ENCODE results near the gene CP.

CP gene

GRCh38 chr3:149131589-149131988 lies 90.0 kb downstream of the CP start:
- Histone ChIP-seq H3K27ac (replicated peaks; ENCODE audit: low read length) (no peak overlapping the region), H2AFZ (ENCODE audit: low read length) (no peak overlapping the region), H4K8ac (ENCODE audit: low read depth, low read length) (no peak overlapping the region), H3K4me2 (ENCODE audit: insufficient read depth, low read length, poor library complexity, severe bottlenecking) (no peak overlapping the region), H2BK5ac (ENCODE audit: low read length) (no peak overlapping the region), H2AK5ac (ENCODE audit: low read depth, low read length) (no peak overlapping the region), H3K4ac (ENCODE audit: low read length) (no peak overlapping the region), H2BK15ac (ENCODE audit: low read length) (no peak overlapping the region), H3K79me1 (ENCODE audit: low read depth, low read length) (no peaks in the 10 kb centered on the region), H2BK120ac (ENCODE audit: low read depth, low read length) (no peak overlapping the region), H3K14ac (ENCODE audit: low read length) (no peak overlapping the region), H3K9ac (ENCODE audit: low read depth, low read length, poor library complexity) (no peak overlapping the region), H3K27me3 (ENCODE audit: control insufficient read depth in 3 of 3, insufficient read depth in 3 of 3, low read depth in 1 of 3, low read length in 3 of 3) (no peaks in the 10 kb centered on the region), H3K9me3 (replicated peaks in 1 of 2; ENCODE audit: control insufficient read depth in 2 of 2, insufficient read depth in 1 of 2, low read depth in 1 of 2, low read length in 2 of 2) (peaks cover 0 to 6% of the 10 kb centered on the region in 2 donors), H3K4me1 (ENCODE audit: control insufficient read depth in 2 of 2, insufficient read depth in 1 of 2, low read depth in 1 of 2, low read length in 2 of 2) (no peaks in the 10 kb centered on the region), H3K4me3 (ENCODE audit: low read length in 2 of 2) (no peak overlapping the region), H3K36me3 (replicated peaks in 1 of 2; ENCODE audit: control insufficient read depth in 2 of 2, insufficient read depth in 2 of 2, low read length in 2 of 2) (peaks cover 0 to 9% of the 10 kb centered on the region in 2 donors), H3K23ac (ENCODE audit: low read depth, low read length, poor library complexity) (no peak overlapping the region), H3K18ac (ENCODE audit: low read length) (no peak overlapping the region), H2BK12ac (ENCODE audit: low read length) (no peak overlapping the region), H4K91ac (ENCODE audit: low read depth, low read length, poor library complexity) (no peak overlapping the region)
- no peak for DNase-seq (ENCODE audit: low spot score)
- no CpG with 5 or more reads among the region's 4 CpGs for WGBS, 2 donors (ENCODE audit: extremely low coverage in 2 of 2, insufficient read length in 2 of 2, insufficient replicate concordance in 1 of 2)

DNA sequence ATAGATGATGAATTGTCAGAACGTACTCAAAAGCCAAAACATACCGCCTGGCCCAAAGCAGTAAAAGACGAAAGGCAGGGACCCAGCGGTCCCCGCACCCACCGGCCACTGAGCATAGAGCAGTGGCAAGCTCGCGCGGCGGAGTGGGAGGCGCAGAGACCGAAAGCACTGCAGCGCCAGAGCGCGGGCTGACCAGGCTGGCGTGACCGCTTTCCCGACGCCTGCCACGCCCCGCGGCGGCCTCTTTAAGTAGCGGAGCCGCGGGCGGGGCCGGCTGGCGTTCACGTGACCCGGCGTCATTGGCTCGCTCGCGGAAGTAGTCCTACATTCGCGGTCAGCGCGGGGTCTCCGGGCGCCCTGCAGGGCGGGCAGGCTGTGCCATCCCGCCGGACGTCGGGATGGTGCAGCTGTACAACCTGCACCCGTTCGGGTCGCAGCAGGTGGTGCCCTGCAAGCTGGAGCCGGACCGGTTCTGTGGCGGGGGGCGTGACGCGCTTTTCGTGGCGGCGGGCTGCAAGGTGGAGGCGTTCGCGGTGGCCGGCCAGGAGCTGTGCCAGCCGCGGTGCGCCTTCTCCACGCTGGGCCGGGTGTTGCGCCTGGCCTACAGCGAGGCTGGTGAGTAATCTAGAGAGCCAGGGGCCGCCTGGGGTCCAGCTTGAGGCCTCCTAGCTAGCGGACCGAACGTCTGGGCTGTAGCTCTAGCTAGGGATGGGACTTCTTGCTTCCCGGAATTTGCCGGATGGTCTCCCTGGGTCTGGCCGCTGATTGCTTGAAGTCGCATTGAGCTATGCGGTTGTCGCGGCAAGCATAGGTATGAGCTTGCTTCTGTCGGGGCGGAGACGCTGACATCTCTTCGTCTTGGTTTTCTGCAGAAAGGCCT lies 92.1 kb downstream of the CP start, which contains the start of gene HPS3:
TSS of gene HPS3 (plus strand) at position 313 of the 880 bp plus-strand sequence. CDS start at position 399, 86 bp downstream.
- Histone ChIP-seq H3K4me2 (ENCODE audit: insufficient read depth, low read length, poor library complexity, severe bottlenecking) (peak within 1 kb of the TSS; percentile 78), H3K4ac (ENCODE audit: low read length) (no peak within 1 kb of the TSS), H2AK5ac (ENCODE audit: low read depth, low read length) (no peak within 1 kb of the TSS), H2BK15ac (ENCODE audit: low read length) (no peak within 1 kb of the TSS), H3K18ac (ENCODE audit: low read length) (peak within 1 kb of the TSS; percentile 95), H3K4me3 (ENCODE audit: low read length in 2 of 2) (peak within 1 kb of the TSS; percentile 89 to 91), H2BK5ac (ENCODE audit: low read length) (peak within 1 kb of the TSS; percentile 66), H3K23ac (ENCODE audit: low read depth, low read length, poor library complexity) (peak within 1 kb of the TSS; percentile 94), H3K36me3 (replicated peaks in 1 of 2; ENCODE audit: control insufficient read depth in 2 of 2, insufficient read depth in 2 of 2, low read length in 2 of 2) (peaks cover 0 to 9% of the 10 kb centered on the region in 2 donors), H2BK120ac (ENCODE audit: low read depth, low read length) (no peak within 1 kb of the TSS), H3K9ac (ENCODE audit: low read depth, low read length, poor library complexity) (peak within 1 kb of the TSS; percentile 92), H3K27ac (replicated peaks; ENCODE audit: low read length) (no peak within 1 kb of the TSS), H2BK12ac (ENCODE audit: low read length) (no peak within 1 kb of the TSS), H4K91ac (ENCODE audit: low read depth, low read length, poor library complexity) (no peak within 1 kb of the TSS), H3K79me1 (ENCODE audit: low read depth, low read length) (no peaks in the 10 kb centered on the region), H3K14ac (ENCODE audit: low read length) (peak within 1 kb of the TSS; percentile 97), H3K9me3 (replicated peaks in 1 of 2; ENCODE audit: control insufficient read depth in 2 of 2, insufficient read depth in 1 of 2, low read depth in 1 of 2, low read length in 2 of 2) (peaks cover 0 to 13% of the 10 kb centered on the region in 2 donors), H2AFZ (ENCODE audit: low read length) (peak within 1 kb of the TSS; percentile 97), H3K27me3 (ENCODE audit: control insufficient read depth in 3 of 3, insufficient read depth in 3 of 3, low read depth in 1 of 3, low read length in 3 of 3) (no peaks in the 10 kb centered on the region), H3K4me1 (ENCODE audit: control insufficient read depth in 2 of 2, insufficient read depth in 1 of 2, low read depth in 1 of 2, low read length in 2 of 2) (no peaks in the 10 kb centered on the region), H4K8ac (ENCODE audit: low read depth, low read length) (no peak within 1 kb of the TSS)
- DNase-seq (ENCODE audit: low spot score), result peak; percentile 80
- WGBS, 2 donors (ENCODE audit: extremely low coverage in 2 of 2, insufficient read length in 2 of 2, insufficient replicate concordance in 1 of 2), result no CpG with 5 or more reads among the region's 84 CpGs

- no peak overlapping the region for H3K27ac ChIP-seq (replicated peaks; ENCODE audit: low read length)
- H3K36me3 ChIP-seq (replicated peaks in 1 of 2; ENCODE audit: control insufficient read depth in 2 of 2, insufficient read depth in 2 of 2, low read length in 2 of 2), result peaks cover 0 to 7% of the 10 kb centered on the region in 2 donors
- H2AK5ac ChIP-seq (ENCODE audit: low read depth, low read length), result no peak overlapping the region
- no peak overlapping the region for H3K4ac ChIP-seq (ENCODE audit: low read length)
- H3K9me3 ChIP-seq (replicated peaks in 1 of 2; ENCODE audit: control insufficient read depth in 2 of 2, insufficient read depth in 1 of 2, low read depth in 1 of 2, low read length in 2 of 2), result peaks cover 2 to 13% of the 10 kb centered on the region in 2 donors
- H3K27me3 ChIP-seq (ENCODE audit: control insufficient read depth in 3 of 3, insufficient read depth in 3 of 3, low read depth in 1 of 3, low read length in 3 of 3), result no peaks in the 10 kb centered on the region
- no peak overlapping the region for H2BK5ac ChIP-seq (ENCODE audit: low read length)
- no peak overlapping the region for H2BK120ac ChIP-seq (ENCODE audit: low read depth, low read length)
- H3K79me1 ChIP-seq (ENCODE audit: low read depth, low read length), result no peaks in the 10 kb centered on the region
- no peak overlapping the region for H3K18ac ChIP-seq (ENCODE audit: low read length)
- H3K14ac ChIP-seq (ENCODE audit: low read length), result no peak overlapping the region
- peak overlapping the region; percentile 78 for H3K4me2 ChIP-seq (ENCODE audit: insufficient read depth, low read length, poor library complexity, severe bottlenecking)
- no peak overlapping the region for H2BK15ac ChIP-seq (ENCODE audit: low read length)
- DNase-seq (ENCODE audit: low spot score), result no peak
- H3K4me3 ChIP-seq (ENCODE audit: low read length in 2 of 2), result peak overlapping the region; percentile 89 to 91
- no peak overlapping the region for H3K23ac ChIP-seq (ENCODE audit: low read depth, low read length, poor library complexity)
- WGBS, 2 donors (ENCODE audit: extremely low coverage in 2 of 2, insufficient read length in 2 of 2, insufficient replicate concordance in 1 of 2), result no CpG with 5 or more reads among the region's 4 CpGs
- H2AFZ ChIP-seq (ENCODE audit: low read length), result peak overlapping the region; percentile 97
- H4K8ac ChIP-seq (ENCODE audit: low read depth, low read length), result no peak overlapping the region
- H3K4me1 ChIP-seq (ENCODE audit: control insufficient read depth in 2 of 2, insufficient read depth in 1 of 2, low read depth in 1 of 2, low read length in 2 of 2), result no peaks in the 10 kb centered on the region
- no peak overlapping the region for H3K9ac ChIP-seq (ENCODE audit: low read depth, low read length, poor library complexity)
- H4K91ac ChIP-seq (ENCODE audit: low read depth, low read length, poor library complexity), result no peak overlapping the region
- H2BK12ac ChIP-seq (ENCODE audit: low read length), result no peak overlapping the region
Measured at GRCh38 chr3:149128821-149129220, 92.8 kb downstream of the CP start.
